Mesendoderm (in vitro differentiated cells): ENCODE measurements around the gene MRE11.

Experiments
- DNase-seq: peaks from one replicate; pipeline ENCODE4 v3.0.0; 2013
- H2AK5ac ChIP-seq: 2 replicates; pipeline ENCODE4 v1.6.1; 2013; ENCODE audit warnings: low read length, inconsistent platforms
- H2BK120ac ChIP-seq: 2 replicates; pipeline ENCODE4 v1.6.1; 2013; ENCODE audit warnings: low read depth, mild to moderate bottlenecking, low read length, moderate library complexity, mixed read lengths
- H2BK15ac ChIP-seq: replicated peaks from 2 replicates; pipeline ENCODE4 v1.6.1; 2013; ENCODE audit warnings: low read depth, mild to moderate bottlenecking, moderate library complexity
- H2BK5ac ChIP-seq: 2 replicates; pipeline ENCODE4 v1.6.1; 2013; ENCODE audit warnings: low read length, inconsistent platforms
- H3K18ac ChIP-seq: 2 replicates; pipeline ENCODE4 v1.6.1; 2013; ENCODE audit warnings: mild to moderate bottlenecking, low read length, mixed read lengths
- H3K23ac ChIP-seq: one replicate; pipeline ENCODE4 v1.6.1; 2013; ENCODE audit warnings: low read length
- H3K27ac ChIP-seq: 2 replicates; pipeline ENCODE4 v1.5.1; 2013; ENCODE audit warnings: low read depth, mild to moderate bottlenecking, inconsistent platforms, low read length, moderate library complexity
- H3K27me3 ChIP-seq: 2 replicates; pipeline ENCODE4 v1.6.1; 2013; ENCODE audit warnings: low read length, control low read depth, mild to moderate bottlenecking, inconsistent platforms; ENCODE audit not compliant: insufficient read depth, poor library complexity
- H3K36me3 ChIP-seq: 2 replicates; pipeline ENCODE4 v1.6.1; 2013; ENCODE audit warnings: low read length, inconsistent platforms; ENCODE audit not compliant: control insufficient read depth, insufficient read depth
- H3K4ac ChIP-seq: one replicate; pipeline ENCODE4 v1.6.1; 2013; ENCODE audit warnings: low read depth, mild to moderate bottlenecking, low read length, moderate library complexity
- H3K4me1 ChIP-seq: 2 replicates; pipeline ENCODE4 v1.6.1; 2013; ENCODE audit warnings: low read depth, low read length, inconsistent platforms; ENCODE audit not compliant: control insufficient read depth
- H3K4me2 ChIP-seq: 2 replicates; pipeline ENCODE4 v1.6.1; 2013; ENCODE audit warnings: low read length
- H3K4me3 ChIP-seq: 2 replicates; pipeline ENCODE4 v1.5.1; 2013; ENCODE audit warnings: mild to moderate bottlenecking, low read length
- H3K56ac ChIP-seq: one replicate; pipeline ENCODE4 v1.6.1; 2013; ENCODE audit warnings: low read length
- H3K79me1 ChIP-seq: 2 replicates; pipeline ENCODE4 v1.6.1; 2013; ENCODE audit warnings: low read length, inconsistent platforms
- H3K79me2 ChIP-seq: 2 replicates; pipeline ENCODE4 v1.6.1; 2013; ENCODE audit warnings: mild to moderate bottlenecking, low read length; ENCODE audit not compliant: control insufficient read depth, insufficient read depth
- H3K9ac ChIP-seq: 2 replicates; pipeline ENCODE4 v1.6.1; 2013; ENCODE audit warnings: low read length, inconsistent platforms
- H4K5ac ChIP-seq: one replicate; pipeline ENCODE4 v1.6.1; 2013; ENCODE audit warnings: low read length
- H4K8ac ChIP-seq: one replicate; pipeline ENCODE4 v1.6.1; 2013; ENCODE audit warnings: low read depth, mild to moderate bottlenecking, control low read depth, low read length, moderate library complexity
- WGBS: extraction: QIAGEN DNeasy Blood & Tissue Kit; methylation state at CpG from one replicate; pipeline ENCODE4 v1.1.7; 2013; ENCODE audit warnings: low lambda C conversion rate, missing lambda C conversion rate; ENCODE audit not compliant: insufficient coverage; ENCODE audit errors: extremely low coverage; 5-methylcytosine and 5-hydroxymethylcytosine counted together

Gene MRE11

GRCh38 chr11:94417386-94417987 lies 76.2 kb downstream of the MRE11 start:
- no peaks in the 10 kb centered on the region for H3K4me1 ChIP-seq
- H3K4me2 ChIP-seq = no peak overlapping the region
- no peak overlapping the region for H2BK120ac ChIP-seq
- no peak overlapping the region for H2BK5ac ChIP-seq
- H2BK15ac ChIP-seq = no peak overlapping the region
- no peaks in the 10 kb centered on the region for H3K79me1 ChIP-seq
- no peaks in the 10 kb centered on the region for H3K36me3 ChIP-seq
- no peak overlapping the region for H3K56ac ChIP-seq
- no peak overlapping the region for H3K27ac ChIP-seq
- no peak overlapping the region for H3K18ac ChIP-seq
- H3K4ac ChIP-seq = no peak overlapping the region
- no peaks in the 10 kb centered on the region for H3K79me2 ChIP-seq
- H4K5ac ChIP-seq = no peak overlapping the region
- WGBS = no CpG with 5 or more reads among the region's 4 CpGs
- no peaks in the 10 kb centered on the region for H3K27me3 ChIP-seq
- no peak overlapping the region for H3K9ac ChIP-seq
- no peak overlapping the region for H3K23ac ChIP-seq
- peak; percentile 56 for DNase-seq
- no peak overlapping the region for H3K4me3 ChIP-seq
- no peak overlapping the region for H2AK5ac ChIP-seq
- no peak overlapping the region for H4K8ac ChIP-seq

- H3K27me3 ChIP-seq = no peaks in the 10 kb centered on the region
- H3K4me2 ChIP-seq = no peak overlapping the region
- H3K23ac ChIP-seq = no peak overlapping the region
- no peak overlapping the region for H3K27ac ChIP-seq
- no peak overlapping the region for H2AK5ac ChIP-seq
- WGBS = no CpG with 5 or more reads among the region's 4 CpGs
- DNase-seq = no peak
- no peak overlapping the region for H3K4me3 ChIP-seq
- no peak overlapping the region for H3K18ac ChIP-seq
- H3K79me1 ChIP-seq = no peaks in the 10 kb centered on the region
- no peaks in the 10 kb centered on the region for H3K36me3 ChIP-seq
- no peak overlapping the region for H2BK120ac ChIP-seq
- no peak overlapping the region for H2BK15ac ChIP-seq
- H3K4me1 ChIP-seq = peaks cover 9% of the 10 kb centered on the region
- no peaks in the 10 kb centered on the region for H3K79me2 ChIP-seq
- no peak overlapping the region for H3K4ac ChIP-seq
- H4K8ac ChIP-seq = no peak overlapping the region
- no peak overlapping the region for H4K5ac ChIP-seq
- H3K9ac ChIP-seq = no peak overlapping the region
- no peak overlapping the region for H2BK5ac ChIP-seq
- H3K56ac ChIP-seq = peak overlapping the region; percentile 49
These were observed 88.4 kb downstream of the MRE11 start for GRCh38 chr11:94405062-94405833.

GRCh38 chr11:94402355-94402754 lies 91.3 kb downstream of the MRE11 start:
- no peaks in the 10 kb centered on the region for H3K27me3 ChIP-seq
- no peak overlapping the region for H2AK5ac ChIP-seq
- WGBS = no CpG with 5 or more reads among the region's 1 CpG
- no peak overlapping the region for H2BK120ac ChIP-seq
- H3K4me3 ChIP-seq = no peak overlapping the region
- peak; percentile 84 for DNase-seq
- H2BK5ac ChIP-seq = no peak overlapping the region
- H3K56ac ChIP-seq = no peak overlapping the region
- no peak overlapping the region for H2BK15ac ChIP-seq
- no peak overlapping the region for H3K9ac ChIP-seq
- H3K18ac ChIP-seq = peak overlapping the region; percentile 29
- H4K5ac ChIP-seq = no peak overlapping the region
- H3K79me2 ChIP-seq = no peaks in the 10 kb centered on the region
- H3K23ac ChIP-seq = no peak overlapping the region
- H3K4ac ChIP-seq = no peak overlapping the region
- peaks cover 2% of the 10 kb centered on the region for H3K79me1 ChIP-seq
- H3K36me3 ChIP-seq = no peaks in the 10 kb centered on the region
- H3K4me2 ChIP-seq = no peak overlapping the region
- H3K27ac ChIP-seq = peak overlapping the region; percentile 33
- H4K8ac ChIP-seq = no peak overlapping the region
- peaks cover 13% of the 10 kb centered on the region for H3K4me1 ChIP-seq

- Histone ChIP-seq H3K18ac (peak overlapping the region; percentile 29), H3K79me2 (no peaks in the 10 kb centered on the region), H3K9ac (peak overlapping the region; percentile 73), H2BK120ac (no peak overlapping the region), H3K27ac (no peak overlapping the region), H2BK15ac (no peak overlapping the region), H4K8ac (no peak overlapping the region), H3K23ac (peak overlapping the region; percentile 50), H3K27me3 (no peaks in the 10 kb centered on the region), H3K36me3 (no peaks in the 10 kb centered on the region), H3K4me3 (peak overlapping the region; percentile 21), H3K4ac (no peak overlapping the region), H3K56ac (peak overlapping the region; percentile 84), H3K4me1 (peaks cover 13% of the 10 kb centered on the region), H2BK5ac (no peak overlapping the region), H4K5ac (no peak overlapping the region), H3K4me2 (peak overlapping the region; percentile 96), H2AK5ac (no peak overlapping the region), H3K79me1 (peaks cover 2% of the 10 kb centered on the region)
- peak; percentile 64 for DNase-seq
- WGBS = no CpG with 5 or more reads among the region's 10 CpGs
These were observed 91.8 kb downstream of the MRE11 start for GRCh38 chr11:94401773-94402265.

GRCh38 chr11:94400839-94401772 lies 92.5 kb downstream of the MRE11 start, which contains the start of gene GPR83:
GPR83 (minus strand) TSS chr11:94401419; CDS start chr11:94401247, 172 bp downstream.
- Histone ChIP-seq H2AK5ac (no peak within 1 kb of the TSS), H2BK5ac (no peak within 1 kb of the TSS), H2BK15ac (no peak within 1 kb of the TSS), H3K27me3 (no peaks in the 10 kb centered on the region), H3K9ac (peak within 1 kb of the TSS; percentile 73), H3K56ac (peak within 1 kb of the TSS; percentile 84), H3K18ac (peak within 1 kb of the TSS; percentile 29), H2BK120ac (no peak within 1 kb of the TSS), H3K4me1 (peaks cover 13% of the 10 kb centered on the region), H3K79me2 (no peaks in the 10 kb centered on the region), H3K79me1 (peaks cover 2% of the 10 kb centered on the region), H3K4me3 (peak within 1 kb of the TSS; percentile 49), H4K5ac (no peak within 1 kb of the TSS), H3K4ac (no peak within 1 kb of the TSS), H3K23ac (peak within 1 kb of the TSS; percentile 50), H3K36me3 (no peaks in the 10 kb centered on the region), H3K4me2 (peak within 1 kb of the TSS; percentile 96), H3K27ac (no peak within 1 kb of the TSS), H4K8ac (no peak within 1 kb of the TSS)
- peak; percentile 82 for DNase-seq
- no CpG with 5 or more reads among the region's 73 CpGs for WGBS
